HG03045 (cell line): ENCODE results near the gene ARMC10.
"Not testable (repeated sequence)": the region's sequence is repeated elsewhere in the genome, so short reads cannot be mapped to it uniquely, and the experiment has no call there.

Source experiments
- ATAC-seq: cut with Tn5 transposase; IDR thresholded peaks from one replicate; pipeline ENCODE4 v1.9.1; 2021; ENCODE audit warnings: mild to moderate bottlenecking, moderate library complexity; ENCODE audit not compliant: unreplicated experiment

The ARMC10 gene

GRCh38 chr7:103077318-103077717 lies 2.4 kb downstream of the ARMC10 start:
- ATAC-seq, result no peak

DNA sequence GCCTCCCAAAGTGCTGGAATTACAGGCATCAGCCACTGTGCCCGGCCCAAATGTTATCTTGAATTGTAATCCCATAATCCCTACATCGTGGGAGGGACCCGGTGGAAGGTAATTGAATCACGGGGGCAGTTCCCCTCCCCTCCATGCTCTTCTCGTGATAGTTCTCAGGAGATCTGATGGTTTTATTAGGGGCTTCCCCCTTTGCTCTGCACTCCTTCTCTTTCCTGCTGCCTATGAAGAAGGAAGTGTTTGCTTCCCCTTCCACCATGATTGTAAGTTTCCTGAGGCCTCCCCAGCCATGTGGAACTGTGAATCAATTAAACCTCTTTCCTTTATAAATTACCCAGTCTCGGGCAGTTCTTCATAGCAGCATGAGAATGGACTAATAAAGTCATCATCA lies 3.3 kb downstream of the ARMC10 start:
- not testable (repeated sequence) for ATAC-seq

DNA sequence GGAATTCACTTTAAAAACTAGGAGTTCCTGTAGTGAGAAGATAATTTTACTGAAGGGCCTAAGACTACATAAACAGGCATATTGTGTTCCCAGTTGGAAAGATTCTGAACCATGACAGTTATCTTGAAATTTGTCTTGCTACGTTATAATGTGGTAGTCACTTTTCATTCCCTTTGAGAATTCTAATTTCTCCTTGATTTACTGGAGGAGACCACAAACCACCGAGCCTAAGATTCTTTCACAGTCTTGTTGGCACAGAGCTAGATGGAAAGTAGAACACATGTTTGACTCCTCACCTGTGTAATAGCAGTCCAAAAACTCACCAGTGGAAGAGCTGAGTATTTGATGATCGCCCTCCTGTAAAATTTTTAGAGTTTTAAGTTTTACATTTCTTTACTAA lies 4.9 kb downstream of the ARMC10 start:
- ATAC-seq, result no peak

- no peak for ATAC-seq
Measured at GRCh38 chr7:103080923-103081322, 6.0 kb downstream of the ARMC10 start.

- ATAC-seq, result no peak
Measured at GRCh38 chr7:103082497-103082896, 7.6 kb downstream of the ARMC10 start.

- ATAC-seq, result no peak
Measured at GRCh38 chr7:103083210-103083609, 8.3 kb downstream of the ARMC10 start.

GRCh38 chr7:103092321-103092720 lies 17.4 kb downstream of the ARMC10 start:
- not testable (repeated sequence) for ATAC-seq

- ATAC-seq, result no peak
Measured at GRCh38 chr7:103093429-103093828, 18.5 kb downstream of the ARMC10 start.

DNA sequence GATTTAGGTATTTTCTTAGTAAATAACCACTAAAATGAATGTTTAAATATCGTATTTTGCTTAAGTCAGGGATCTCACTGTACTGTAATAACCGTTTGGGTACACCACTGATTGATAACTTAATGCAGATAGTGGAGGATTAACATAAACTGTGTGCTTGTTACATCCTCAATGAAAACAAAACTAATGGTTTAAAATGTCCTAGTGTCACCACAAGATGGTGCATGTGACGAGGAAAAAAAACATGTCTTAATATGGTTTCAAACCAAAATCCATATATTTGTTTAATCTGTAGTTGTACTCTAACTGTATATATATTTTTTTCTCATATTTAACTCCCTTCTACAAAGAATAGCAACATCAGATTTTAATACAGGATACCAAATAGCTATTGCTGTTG lies 19.2 kb downstream of the ARMC10 start:
- ATAC-seq, result no peak

- not testable (repeated sequence) for ATAC-seq
Measured at GRCh38 chr7:103095558-103095957, 20.6 kb downstream of the ARMC10 start.

GRCh38 chr7:103097041-103097440 lies 22.1 kb downstream of the ARMC10 start:
- no peak for ATAC-seq

- ATAC-seq, result no peak
Measured at GRCh38 chr7:103100348-103100747, 25.4 kb downstream of the ARMC10 start.

DNA sequence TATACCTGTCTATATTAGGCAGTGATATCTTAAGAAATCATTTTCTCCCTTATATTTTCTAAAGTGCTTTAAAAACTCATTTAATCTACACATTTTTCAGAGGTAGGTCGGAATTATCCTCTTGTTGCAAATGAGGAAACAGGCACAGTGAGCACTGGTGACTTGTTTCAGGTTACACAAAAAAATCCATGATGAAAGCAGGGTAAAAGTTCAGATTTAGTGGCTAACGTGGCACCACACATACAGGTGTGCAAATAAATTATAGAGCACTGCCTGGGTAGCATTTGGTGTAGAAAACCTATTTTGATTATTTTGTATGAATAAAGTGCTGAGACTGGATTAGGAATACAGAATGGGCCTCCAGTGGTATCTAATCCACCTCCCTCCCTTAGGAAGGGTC lies 26.6 kb downstream of the ARMC10 start:
- ATAC-seq, result no peak

GRCh38 chr7:103106005-103106702 lies 31.2 kb downstream of the ARMC10 start:
- ATAC-seq, result no peak

DNA sequence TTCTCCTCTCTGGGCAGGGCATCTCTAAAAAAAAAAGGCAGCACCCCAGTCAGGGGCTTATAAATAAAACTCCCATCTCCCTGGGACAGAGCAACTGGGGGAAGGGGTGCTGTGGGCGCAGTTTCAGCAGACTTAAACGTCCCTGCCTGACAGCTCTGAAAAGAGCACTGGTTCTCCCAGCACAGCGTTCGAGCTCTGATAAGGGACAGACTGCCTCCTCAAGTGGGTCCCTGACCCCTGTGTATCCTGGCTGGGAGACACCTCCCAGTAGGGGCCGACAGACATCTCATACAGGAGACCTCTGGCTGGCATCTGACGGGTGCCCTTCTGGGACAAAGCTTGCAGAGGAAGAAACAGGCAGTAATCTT lies 31.7 kb downstream of the ARMC10 start:
- not testable (repeated sequence) for ATAC-seq

- no peak for ATAC-seq
Measured at GRCh38 chr7:103113164-103113563, 38.2 kb downstream of the ARMC10 start.

DNA sequence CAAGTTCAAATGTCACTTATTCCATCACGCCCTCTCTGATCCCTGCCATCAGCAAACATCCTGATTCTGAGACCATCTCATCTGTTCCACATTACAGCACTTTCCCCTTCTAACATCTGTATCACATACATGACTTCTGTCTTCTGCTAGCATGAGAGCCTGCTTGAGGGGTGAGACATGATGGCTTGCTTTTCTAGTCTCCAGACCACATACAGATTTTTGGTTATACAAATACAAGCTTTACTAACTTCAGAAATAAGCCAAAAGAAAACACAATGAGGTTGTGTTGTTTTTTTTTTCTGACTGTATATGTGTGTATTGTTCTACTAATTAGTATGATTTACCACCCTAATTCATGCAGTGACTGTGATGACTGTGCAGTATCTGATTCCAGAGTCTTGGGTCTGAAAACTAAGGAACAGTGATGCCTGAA lies 39.7 kb downstream of the ARMC10 start:
- no peak for ATAC-seq

DNA sequence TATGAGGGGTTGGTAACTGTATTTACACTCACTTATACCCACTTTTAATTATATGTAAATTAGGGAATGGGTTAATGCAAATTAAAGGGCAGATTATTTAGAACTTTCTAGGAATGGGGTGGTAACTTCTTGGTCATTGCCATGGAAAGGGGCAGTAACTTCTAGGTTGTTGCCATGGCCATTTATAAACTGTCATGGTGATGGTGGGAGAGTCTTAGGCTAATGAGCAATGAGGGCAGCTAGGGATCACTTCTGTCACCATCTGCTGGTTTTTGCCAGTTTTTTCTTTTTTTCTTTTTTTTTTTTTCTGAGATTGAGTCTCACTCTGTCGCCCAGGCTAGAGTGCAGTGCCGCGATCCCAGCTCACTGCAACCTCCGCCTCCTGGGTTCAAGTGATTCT lies 40.8 kb downstream of the ARMC10 start:
- no peak for ATAC-seq

DNA sequence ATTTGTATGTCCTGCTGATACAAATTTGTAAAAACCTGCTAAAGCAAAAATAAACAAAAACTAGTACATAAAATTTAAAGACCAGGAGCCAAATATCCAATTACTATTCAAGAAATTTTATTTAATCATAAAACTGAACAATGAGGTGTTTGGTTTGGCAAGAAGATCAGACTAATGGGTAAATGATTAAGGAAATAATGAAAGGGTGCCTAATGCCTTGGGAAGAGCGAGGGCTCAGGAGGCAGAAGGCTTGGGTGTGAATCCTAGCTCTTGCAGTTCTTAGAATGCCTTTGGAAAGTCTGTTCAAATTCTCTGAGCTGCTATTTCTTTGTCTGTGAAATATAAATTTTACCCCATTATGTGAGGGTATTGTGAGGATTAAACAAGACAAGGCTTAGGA lies 41.6 kb downstream of the ARMC10 start:
- no peak for ATAC-seq

GRCh38 chr7:103116991-103117390 lies 42.1 kb downstream of the ARMC10 start:
- ATAC-seq, result no peak

- ATAC-seq, result no peak
Measured at GRCh38 chr7:103117465-103117864, 42.5 kb downstream of the ARMC10 start.

DNA sequence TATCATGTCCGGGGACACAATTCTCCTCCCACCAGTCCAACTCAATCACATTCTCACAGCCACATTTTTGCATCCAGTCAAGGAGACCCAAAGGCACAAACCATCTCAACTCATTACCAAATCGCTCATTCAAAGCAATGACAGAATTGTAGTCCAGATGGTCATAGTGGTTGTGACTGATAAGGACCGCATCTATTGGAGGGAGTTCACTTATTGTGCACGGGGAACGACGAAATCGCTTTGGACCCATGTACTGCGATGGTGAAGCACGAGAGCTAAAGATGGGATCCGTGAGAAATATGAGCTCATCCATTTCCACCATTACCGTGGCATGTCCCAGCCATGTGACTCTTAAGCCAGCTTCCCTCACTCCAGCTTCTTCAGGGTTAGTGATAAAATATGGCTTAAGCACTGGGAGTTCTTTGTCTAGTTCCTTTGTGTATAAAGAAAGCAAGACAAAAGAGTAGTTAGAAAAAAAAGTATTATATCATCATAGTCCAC lies 44.9 kb downstream of the ARMC10 start:
- no peak for ATAC-seq

- no peak for ATAC-seq
Measured at GRCh38 chr7:103120362-103120761, 45.4 kb downstream of the ARMC10 start.
